Keratinocyte (primary cell): ENCODE results near the gene SLC38A1. TPM values are rescaled to one million over a fixed set of nuclear protein-coding genes. Genes with fewer than 3 reads are reported as not detected.

ENCODE experiments used
- DNase-seq: peaks from one replicate; pipeline ENCODE4 v3.0.0-alpha.2; 2011; ENCODE audit warnings: low read depth, missing footprints, low spot score
- FAIRE-seq: peaks from 2 replicates; lab custom pipeline; 2011; peaks lifted over from hg19 to GRCh38; lab: Jason Lieb, UNC
- H2AFZ ChIP-seq: 2 replicates; pipeline ENCODE4 v1.6.0; 2012; ENCODE audit warnings: low read length, control low read depth, inconsistent platforms; ENCODE audit not compliant: control insufficient read depth
- H3K27ac ChIP-seq: 2 replicates; pipeline ENCODE4 v1.5.1; 2011; ENCODE audit warnings: low read length; ENCODE audit not compliant: control insufficient read depth, insufficient read depth
- H3K27me3 ChIP-seq: 3 replicates; pipeline ENCODE4 v1.6.0; 2011; ENCODE audit warnings: low read length; ENCODE audit not compliant: control insufficient read depth, insufficient read depth; ENCODE audit errors: extremely low read depth
- H3K36me3 ChIP-seq, 2 experiments: 2 replicates in 1 of 2; 3 replicates in 1 of 2; pipeline ENCODE4 v1.5.1; 2011; ENCODE audit warnings: low read length in 2 of 2, mild to moderate bottlenecking in 1 of 2; ENCODE audit not compliant: control insufficient read depth in 2 of 2, insufficient read depth in 2 of 2; ENCODE audit errors: extremely low read depth in 1 of 2
- H3K4me1 ChIP-seq: 3 replicates; pipeline ENCODE4 v1.5.1; 2011; ENCODE audit warnings: low read length; ENCODE audit not compliant: control insufficient read depth, insufficient read depth; ENCODE audit errors: extremely low read depth
- H3K4me2 ChIP-seq: 3 replicates; pipeline ENCODE4 v1.6.0; 2011; ENCODE audit warnings: low read depth, low read length; ENCODE audit not compliant: control insufficient read depth, insufficient read depth; ENCODE audit errors: extremely low read depth
- H3K4me3 ChIP-seq, 3 experiments: fragments of 200-600 bp in 1 of 3; sonication (generic) in 1 of 3; 2 replicates in 2 of 3; 3 replicates in 1 of 3; pipeline ENCODE4 v1.5.1; 2011 to 2016; ENCODE audit warnings: low read length in 3 of 3, mild to moderate bottlenecking in 3 of 3, control low read depth in 2 of 3, inconsistent platforms in 1 of 3, low read depth in 1 of 3, mixed read lengths in 1 of 3, mixed run types in 1 of 3, moderate library complexity in 1 of 3; ENCODE audit not compliant: control insufficient read depth in 2 of 3, insufficient read depth in 2 of 3; ENCODE audit errors: extremely low read depth in 1 of 3
- H3K79me2 ChIP-seq: 2 replicates; pipeline ENCODE4 v1.6.0; 2012; ENCODE audit warnings: low read length; ENCODE audit not compliant: control insufficient read depth, insufficient read depth
- H3K9ac ChIP-seq: 3 replicates; pipeline ENCODE4 v1.6.0; 2011; ENCODE audit warnings: low read length; ENCODE audit not compliant: control insufficient read depth, insufficient read depth; ENCODE audit errors: extremely low read depth
- H3K9me1 ChIP-seq: 3 replicates; pipeline ENCODE4 v1.6.0; 2011; ENCODE audit warnings: low read length; ENCODE audit not compliant: control insufficient read depth, insufficient read depth; ENCODE audit errors: extremely low read depth
- H3K9me3 ChIP-seq: 2 replicates; pipeline ENCODE4 v1.5.1; 2012; ENCODE audit warnings: low read depth, low read length; ENCODE audit not compliant: control insufficient read depth
- H4K20me1 ChIP-seq: 3 replicates; pipeline ENCODE4 v1.6.0; 2011; ENCODE audit warnings: low read length; ENCODE audit not compliant: control insufficient read depth, insufficient read depth; ENCODE audit errors: extremely low read depth
- EZH2 ChIP-seq: IDR thresholded peaks from one replicate; pipeline ENCODE4 v1.6.1; 2012; ENCODE audit warnings: inconsistent platforms, mild to moderate bottlenecking, low read length, moderate library complexity
- dilution Hi-C: fragments of 300-500 bp; cut with MboI; formaldehyde crosslinking; loops from one replicate; pipeline ENCODE4 v1.7.0; 2020; ENCODE audit warnings: low sequenced_read_pairs; ENCODE audit not compliant: extremely low pct_ligation_motif_present
- polyA plus RNA-seq, 5 experiments: library from polyadenylated mRNA; depleted of rRNA in 3 of 5; stranded (reverse) in 3 of 5; stranded (forward) in 1 of 5; unstranded in 1 of 5; fragments of >200 nt; gene quantifications; 1 replicate in 1 of 5; 2 replicates in 3 of 5; 3 replicates in 1 of 5; pipeline versions ENCODE4 v1.2.1 to v1.2.3, GENCODE V29; 2011 to 2012; ENCODE audit warnings: missing spikeins in 2 of 5, low read depth in 1 of 5, low replicate concordance in 1 of 5
- TF ChIP-seq, protein P1 (sequence below), 3 experiments: IDR thresholded peaks in 1 of 3; conservative IDR thresholded peaks in 1 of 3; optimal IDR thresholded peaks in 1 of 3; 2 replicates in 2 of 3; 3 replicates in 1 of 3; pipeline versions ENCODE3 to v1.5.1; 2011; ENCODE audit warnings: low read length in 3 of 3, mild to moderate bottlenecking in 3 of 3, moderate library complexity in 2 of 3, control low read depth in 1 of 3, inconsistent platforms in 1 of 3; ENCODE audit not compliant: insufficient read depth in 2 of 3; ENCODE audit errors: extremely low read depth in 1 of 3

The SLC38A1 gene
- polyA plus RNA-seq, 1 donor (not counting 4 experiments of a cell fraction or from before 2014, with no cell fraction given) = 134 TPM

GRCh38 chr12:46300910-46301309, 32.1 kb upstream of the SLC38A1 start:
- DNase-seq (no peak), FAIRE-seq (no peak)
- no peaks in the 10 kb centered on the region for H3K9me1 ChIP-seq
- no peak overlapping the region for H3K9ac ChIP-seq
- no peak overlapping the region for H3K27ac ChIP-seq
- no peaks in the 10 kb centered on the region for H3K79me2 ChIP-seq
- no peak for TF ChIP-seq EZH2
- TF ChIP-seq, protein P1, sequence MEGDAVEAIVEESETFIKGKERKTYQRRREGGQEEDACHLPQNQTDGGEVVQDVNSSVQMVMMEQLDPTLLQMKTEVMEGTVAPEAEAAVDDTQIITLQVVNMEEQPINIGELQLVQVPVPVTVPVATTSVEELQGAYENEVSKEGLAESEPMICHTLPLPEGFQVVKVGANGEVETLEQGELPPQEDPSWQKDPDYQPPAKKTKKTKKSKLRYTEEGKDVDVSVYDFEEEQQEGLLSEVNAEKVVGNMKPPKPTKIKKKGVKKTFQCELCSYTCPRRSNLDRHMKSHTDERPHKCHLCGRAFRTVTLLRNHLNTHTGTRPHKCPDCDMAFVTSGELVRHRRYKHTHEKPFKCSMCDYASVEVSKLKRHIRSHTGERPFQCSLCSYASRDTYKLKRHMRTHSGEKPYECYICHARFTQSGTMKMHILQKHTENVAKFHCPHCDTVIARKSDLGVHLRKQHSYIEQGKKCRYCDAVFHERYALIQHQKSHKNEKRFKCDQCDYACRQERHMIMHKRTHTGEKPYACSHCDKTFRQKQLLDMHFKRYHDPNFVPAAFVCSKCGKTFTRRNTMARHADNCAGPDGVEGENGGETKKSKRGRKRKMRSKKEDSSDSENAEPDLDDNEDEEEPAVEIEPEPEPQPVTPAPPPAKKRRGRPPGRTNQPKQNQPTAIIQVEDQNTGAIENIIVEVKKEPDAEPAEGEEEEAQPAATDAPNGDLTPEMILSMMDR (optimal IDR thresholded peaks at IDR 0.05 in 1 of 3, IDR thresholded peaks at IDR 0.05 in 1 of 3, conservative IDR thresholded peaks at IDR 0.05 in 1 of 3; ENCODE audit: extremely low read depth in 1 of 3, insufficient read depth in 2 of 3, low read length in 3 of 3) = no peak
- H3K27me3 ChIP-seq = no peaks in the 10 kb centered on the region
- H3K4me3 ChIP-seq = no peak overlapping the region
- H4K20me1 ChIP-seq = no peaks in the 10 kb centered on the region
- H3K4me1 ChIP-seq = peaks cover 2% of the 10 kb centered on the region
- H3K9me3 ChIP-seq = no peaks in the 10 kb centered on the region
- no peak overlapping the region for H2AFZ ChIP-seq
- dilution Hi-C loops = no loop called here
- H3K4me2 ChIP-seq = no peak overlapping the region
- no peaks in the 10 kb centered on the region for H3K36me3 ChIP-seq

- Histone ChIP-seq H2AFZ (no peak overlapping the region), H3K36me3 (no peaks in the 10 kb centered on the region), H3K9ac (no peak overlapping the region), H3K9me3 (no peaks in the 10 kb centered on the region), H3K79me2 (no peaks in the 10 kb centered on the region), H3K4me2 (no peak overlapping the region), H3K4me1 (peaks cover 2% of the 10 kb centered on the region), H4K20me1 (no peaks in the 10 kb centered on the region), H3K4me3 (no peak overlapping the region), H3K9me1 (no peaks in the 10 kb centered on the region), H3K27ac (no peak overlapping the region), H3K27me3 (no peaks in the 10 kb centered on the region)
- TF ChIP-seq, protein P1 (optimal IDR thresholded peaks at IDR 0.05 in 1 of 3, IDR thresholded peaks at IDR 0.05 in 1 of 3, conservative IDR thresholded peaks at IDR 0.05 in 1 of 3; ENCODE audit: extremely low read depth in 1 of 3, insufficient read depth in 2 of 3, low read length in 3 of 3) = no peak
- no peak for TF ChIP-seq EZH2
- dilution Hi-C loops = no loop called here
- no peak for DNase-seq
- FAIRE-seq = no peak
These were observed 31.0 kb upstream of the SLC38A1 start for GRCh38 chr12:46299851-46300250.
